WERI-Rb-1 (cell line): ENCODE measurements around the gene UBE3D.

Experiments used
- DNase-seq: peaks from one replicate; pipeline ENCODE4 v3.0.0-alpha.2; 2020
- H3K27ac ChIP-seq: fragments of 250-450 bp; sonication (Bioruptor Pico); 2 replicates; pipeline ENCODE4 v1.5.1; 2020; ENCODE audit warnings: mild to moderate bottlenecking, moderate library complexity
- H3K27me3 ChIP-seq: fragments of 250-450 bp; sonication (Bioruptor Pico); 2 replicates; pipeline ENCODE4 v1.5.1; 2021; ENCODE audit warnings: mild to moderate bottlenecking, low read depth, moderate library complexity; ENCODE audit not compliant: insufficient read depth, severe bottlenecking
- H3K36me3 ChIP-seq: fragments of 250-450 bp; sonication (Bioruptor Pico); 2 replicates; pipeline ENCODE4 v1.5.1; 2020; ENCODE audit warnings: mild to moderate bottlenecking, moderate library complexity
- H3K4me3 ChIP-seq: 2 replicates; pipeline ENCODE4 v1.5.1; 2011; ENCODE audit warnings: low read depth, mild to moderate bottlenecking, control low read depth, low read length
- H3K9me3 ChIP-seq: fragments of 250-450 bp; sonication (Bioruptor Pico); 2 replicates; pipeline ENCODE4 v1.5.1; 2021; ENCODE audit warnings: mild to moderate bottlenecking, moderate library complexity; ENCODE audit not compliant: severe bottlenecking
- TF ChIP-seq, protein P1 (sequence below): IDR thresholded peaks from 2 replicates; pipeline ENCODE4 v1.5.1; 2011; ENCODE audit warnings: low read depth, mild to moderate bottlenecking, control low read depth, inconsistent platforms, low read length

UBE3D gene

GRCh38 chr6:82970839-82971238 is 94.8 kb downstream of the UBE3D start:
- no peak overlapping the region for H3K4me3 ChIP-seq
- H3K27me3 ChIP-seq = no peaks in the 10 kb centered on the region
- H3K36me3 ChIP-seq = no peaks in the 10 kb centered on the region
- TF ChIP-seq, protein P1, sequence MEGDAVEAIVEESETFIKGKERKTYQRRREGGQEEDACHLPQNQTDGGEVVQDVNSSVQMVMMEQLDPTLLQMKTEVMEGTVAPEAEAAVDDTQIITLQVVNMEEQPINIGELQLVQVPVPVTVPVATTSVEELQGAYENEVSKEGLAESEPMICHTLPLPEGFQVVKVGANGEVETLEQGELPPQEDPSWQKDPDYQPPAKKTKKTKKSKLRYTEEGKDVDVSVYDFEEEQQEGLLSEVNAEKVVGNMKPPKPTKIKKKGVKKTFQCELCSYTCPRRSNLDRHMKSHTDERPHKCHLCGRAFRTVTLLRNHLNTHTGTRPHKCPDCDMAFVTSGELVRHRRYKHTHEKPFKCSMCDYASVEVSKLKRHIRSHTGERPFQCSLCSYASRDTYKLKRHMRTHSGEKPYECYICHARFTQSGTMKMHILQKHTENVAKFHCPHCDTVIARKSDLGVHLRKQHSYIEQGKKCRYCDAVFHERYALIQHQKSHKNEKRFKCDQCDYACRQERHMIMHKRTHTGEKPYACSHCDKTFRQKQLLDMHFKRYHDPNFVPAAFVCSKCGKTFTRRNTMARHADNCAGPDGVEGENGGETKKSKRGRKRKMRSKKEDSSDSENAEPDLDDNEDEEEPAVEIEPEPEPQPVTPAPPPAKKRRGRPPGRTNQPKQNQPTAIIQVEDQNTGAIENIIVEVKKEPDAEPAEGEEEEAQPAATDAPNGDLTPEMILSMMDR = no peak
- no peaks in the 10 kb centered on the region for H3K9me3 ChIP-seq
- H3K27ac ChIP-seq = no peak overlapping the region
- no peak for DNase-seq

DNA sequence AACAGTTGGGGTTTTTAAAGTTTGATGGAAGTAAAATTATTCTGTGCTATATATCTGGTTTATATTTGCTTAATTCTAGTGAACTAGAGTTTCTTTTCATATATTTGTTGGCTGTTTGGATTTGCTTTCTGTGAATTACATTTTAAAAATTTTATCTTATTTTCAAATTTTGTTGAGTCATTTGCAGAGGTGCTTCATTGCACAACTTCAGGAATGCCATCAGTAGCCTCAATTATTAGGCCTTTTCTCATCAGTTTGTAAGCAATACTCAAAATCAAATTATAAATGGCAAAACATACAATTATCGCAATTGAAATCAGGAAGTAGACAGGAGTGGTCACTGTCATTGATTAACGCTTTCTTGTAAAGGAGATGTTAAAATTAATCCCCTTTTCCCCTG is 96.9 kb downstream of the UBE3D start:
- DNase-seq = no peak
- TF ChIP-seq, protein P1 = no peak
- H3K9me3 ChIP-seq = no peaks in the 10 kb centered on the region
- H3K36me3 ChIP-seq = no peaks in the 10 kb centered on the region
- no peaks in the 10 kb centered on the region for H3K27me3 ChIP-seq
- H3K27ac ChIP-seq = no peak overlapping the region
- H3K4me3 ChIP-seq = no peak overlapping the region

DNA sequence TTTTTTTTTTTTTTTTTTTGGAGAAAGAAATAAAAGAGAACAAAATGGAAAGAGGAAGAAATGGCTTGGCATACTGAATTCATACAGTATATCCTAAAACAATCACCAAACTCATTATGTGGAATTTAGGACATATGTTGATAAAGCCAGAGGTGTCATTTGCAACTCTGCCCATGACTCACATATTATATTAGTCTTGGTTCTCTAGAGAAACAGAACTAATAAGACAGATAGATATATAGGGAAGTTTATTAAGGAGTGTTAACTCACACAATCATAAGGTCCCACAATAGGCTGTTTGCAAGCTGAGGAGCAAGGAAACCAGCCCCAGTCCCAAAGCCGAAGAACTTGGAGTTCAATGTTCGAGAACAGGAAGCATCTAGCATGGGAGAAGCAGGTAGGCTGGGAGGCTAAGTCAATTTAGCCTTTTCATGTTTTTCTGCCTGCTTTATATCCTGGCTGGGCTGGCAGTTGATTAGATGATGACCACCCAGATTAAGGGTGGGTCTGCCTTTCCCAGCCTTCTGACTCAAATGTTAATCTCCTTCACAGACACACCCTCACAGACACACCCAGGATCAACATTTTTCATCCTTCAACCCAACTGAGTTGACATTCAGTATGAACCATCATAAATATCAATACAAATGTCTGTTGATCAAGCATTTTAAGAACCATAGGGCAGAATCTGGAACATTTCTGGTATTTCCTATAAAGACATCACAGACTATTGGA is 102.3 kb downstream of the UBE3D start:
- H3K27ac ChIP-seq = no peak overlapping the region
- TF ChIP-seq, protein P1 = no peak
- DNase-seq = no peak
- H3K36me3 ChIP-seq = no peaks in the 10 kb centered on the region
- H3K4me3 ChIP-seq = no peak overlapping the region
- H3K9me3 ChIP-seq = no peaks in the 10 kb centered on the region
- no peaks in the 10 kb centered on the region for H3K27me3 ChIP-seq

DNA sequence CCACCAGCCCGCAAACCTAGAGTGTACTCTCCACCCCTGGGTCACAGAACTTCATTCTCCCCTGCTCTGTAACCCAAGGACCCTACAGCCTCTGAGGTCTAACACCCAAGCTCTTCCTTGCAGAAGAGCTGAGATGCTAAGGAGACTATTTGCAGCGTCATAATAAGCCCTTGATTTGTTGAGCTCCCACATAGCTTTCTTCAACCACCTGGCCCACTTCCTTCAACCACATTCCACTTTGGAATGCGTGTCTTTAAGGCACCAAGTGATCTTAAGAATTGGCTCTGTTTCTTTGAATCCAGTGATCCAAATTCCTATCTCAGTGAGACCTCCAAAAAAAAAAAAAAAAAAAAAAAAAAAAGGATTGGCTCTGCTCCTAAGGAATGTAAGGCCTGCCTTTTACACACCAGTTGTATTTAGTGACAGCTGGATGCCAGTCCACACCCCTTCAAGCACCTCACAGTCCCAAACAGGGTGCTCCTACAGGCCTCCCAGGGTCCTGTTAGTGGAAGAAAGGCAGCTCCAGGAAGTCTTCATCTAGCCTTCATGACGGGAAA is 106.2 kb downstream of the UBE3D start:
- DNase-seq = no peak
- H3K27ac ChIP-seq = no peak overlapping the region
- TF ChIP-seq, protein P1 = no peak

DNA sequence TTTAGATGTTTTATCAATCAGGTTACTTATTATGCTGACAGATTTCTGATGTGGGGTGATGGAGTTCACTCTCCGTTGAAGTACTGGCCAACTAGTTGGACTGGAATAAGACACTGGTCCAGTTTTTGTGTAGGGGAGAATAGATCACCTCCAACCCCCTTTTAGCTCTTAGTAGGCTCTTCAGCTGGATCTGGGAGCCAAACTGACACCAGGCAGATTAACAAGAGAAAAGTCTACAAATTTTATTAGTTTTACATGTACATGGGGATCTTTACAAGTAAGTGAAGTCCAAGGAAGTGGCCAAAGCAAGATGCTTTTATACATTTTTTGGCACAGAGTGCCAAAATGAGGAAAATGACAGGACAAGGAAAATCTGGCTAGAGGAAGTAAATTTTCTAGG is 107.1 kb downstream of the UBE3D start:
- no peak for DNase-seq
- H3K27ac ChIP-seq = no peak overlapping the region
- no peaks in the 10 kb centered on the region for H3K9me3 ChIP-seq
- no peak overlapping the region for H3K4me3 ChIP-seq
- H3K27me3 ChIP-seq = no peaks in the 10 kb centered on the region
- TF ChIP-seq, protein P1 = no peak
- H3K36me3 ChIP-seq = no peaks in the 10 kb centered on the region; the same call in 1 of the 2 replicates

More for the DNA sequence above, 106.2 kb downstream of the UBE3D start:
- H3K27me3 ChIP-seq = no peaks in the 10 kb centered on the region
- no peak overlapping the region for H3K4me3 ChIP-seq
- H3K9me3 ChIP-seq = no peaks in the 10 kb centered on the region
- no peaks in the 10 kb centered on the region; the same call in 1 of the 2 replicates for H3K36me3 ChIP-seq
